ENCODE measurements around the gene FAM184B. TPM values are rescaled to one million over a fixed set of nuclear protein-coding genes. Genes with fewer than 3 reads are reported as not detected.
"Not testable (repeated sequence)": the region's sequence is repeated elsewhere in the genome, so short reads cannot be mapped to it uniquely, and the experiment has no call there.

The FAM184B gene
- total and polyA plus RNA-seq, 4 donors: 0.05 TPM; not detected in 3

GRCh38 chr4:17690135-17690534, 91.3 kb downstream of the FAM184B start:
- Histone ChIP-seq H3K36me3 (ENCODE audit: control insufficient read depth in 1 of 2, insufficient read depth in 2 of 2, low read length in 1 of 2) (no peaks in the 10 kb centered on the region), H3K4me1 (ENCODE audit: control insufficient read depth in 1 of 2, insufficient read depth in 2 of 2, low read length in 2 of 2) (no peaks in the 10 kb centered on the region), H3K27ac (ENCODE audit: low read depth in 1 of 2, low read length in 2 of 2) (no peak overlapping the region), H3K4me3 (ENCODE audit: low read length in 2 of 2) (no peak overlapping the region), H3K9me3 (ENCODE audit: control insufficient read depth, low read length) (no peaks in the 10 kb centered on the region), H3K27me3 (ENCODE audit: control insufficient read depth in 1 of 2, insufficient read depth in 2 of 2, low read length in 1 of 2) (no peaks in the 10 kb centered on the region)
- no peak for DNase-seq
- ATAC-seq (ENCODE audit: low FRiP score): no peak
- intact Hi-C loops (cut with DNase I): no loop called here
- WGBS, 2 donors: 87 to 89% methylated on average over 5 of the region's 5 CpGs

GRCh38 chr4:17688011-17688441, 93.4 kb downstream of the FAM184B start:
- WGBS, 2 donors: 76 to 79% methylated on average over 9 of the region's 9 CpGs
- DNase-seq: no peak
- Histone ChIP-seq H3K9me3 (ENCODE audit: control insufficient read depth, low read length) (no peaks in the 10 kb centered on the region), H3K27ac (ENCODE audit: low read depth in 1 of 2, low read length in 2 of 2) (no peak overlapping the region), H3K4me1 (ENCODE audit: control insufficient read depth in 1 of 2, insufficient read depth in 2 of 2, low read length in 2 of 2) (no peaks in the 10 kb centered on the region), H3K27me3 (ENCODE audit: control insufficient read depth in 1 of 2, insufficient read depth in 2 of 2, low read length in 1 of 2) (no peaks in the 10 kb centered on the region), H3K4me3 (ENCODE audit: low read length in 2 of 2) (no peak overlapping the region), H3K36me3 (ENCODE audit: control insufficient read depth in 1 of 2, insufficient read depth in 2 of 2, low read length in 1 of 2) (no peaks in the 10 kb centered on the region)
- ATAC-seq (ENCODE audit: low FRiP score): no peak
- intact Hi-C loops (cut with DNase I): no loop called here

GRCh38 chr4:17687237-17687857, 94.1 kb downstream of the FAM184B start:
- WGBS, 2 donors: 82 to 83% methylated on average over 10 of the region's 10 CpGs
- H3K27ac ChIP-seq (ENCODE audit: low read depth in 1 of 2, low read length in 2 of 2): no peak overlapping the region
- ATAC-seq (ENCODE audit: low FRiP score): no peak
- H3K4me1 ChIP-seq (ENCODE audit: control insufficient read depth in 1 of 2, insufficient read depth in 2 of 2, low read length in 2 of 2): no peaks in the 10 kb centered on the region
- no peaks in the 10 kb centered on the region for H3K27me3 ChIP-seq (ENCODE audit: control insufficient read depth in 1 of 2, insufficient read depth in 2 of 2, low read length in 1 of 2)
- no peak overlapping the region for H3K4me3 ChIP-seq (ENCODE audit: low read length in 2 of 2)
- no peaks in the 10 kb centered on the region for H3K9me3 ChIP-seq (ENCODE audit: control insufficient read depth, low read length)
- no peaks in the 10 kb centered on the region for H3K36me3 ChIP-seq (ENCODE audit: control insufficient read depth in 1 of 2, insufficient read depth in 2 of 2, low read length in 1 of 2)
- intact Hi-C loops (cut with DNase I): no loop called here
- DNase-seq: no peak

GRCh38 chr4:17684648-17685047, 96.8 kb downstream of the FAM184B start:
- 65 to 74% methylated on average over 4 of the region's 4 CpGs for WGBS, 2 donors
- H3K4me3 ChIP-seq (ENCODE audit: low read length in 2 of 2); intact Hi-C loops (cut with DNase I); ATAC-seq (ENCODE audit: low FRiP score); H3K4me1 ChIP-seq (ENCODE audit: control insufficient read depth in 1 of 2, insufficient read depth in 2 of 2, low read length in 2 of 2); H3K27me3 ChIP-seq (ENCODE audit: control insufficient read depth in 1 of 2, insufficient read depth in 2 of 2, low read length in 1 of 2); H3K27ac ChIP-seq (ENCODE audit: low read depth in 1 of 2, low read length in 2 of 2); H3K36me3 ChIP-seq (ENCODE audit: control insufficient read depth in 1 of 2, insufficient read depth in 2 of 2, low read length in 1 of 2); DNase-seq; H3K9me3 ChIP-seq (ENCODE audit: control insufficient read depth, low read length): not testable (repeated sequence)

GRCh38 chr4:17682222-17682566, 99.2 kb downstream of the FAM184B start:
- H3K4me1 ChIP-seq (ENCODE audit: control insufficient read depth in 1 of 2, insufficient read depth in 2 of 2, low read length in 2 of 2): no peaks in the 10 kb centered on the region
- no peaks in the 10 kb centered on the region for H3K36me3 ChIP-seq (ENCODE audit: control insufficient read depth in 1 of 2, insufficient read depth in 2 of 2, low read length in 1 of 2)
- no peaks in the 10 kb centered on the region for H3K27me3 ChIP-seq (ENCODE audit: control insufficient read depth in 1 of 2, insufficient read depth in 2 of 2, low read length in 1 of 2)
- no peak for DNase-seq
- H3K4me3 ChIP-seq (ENCODE audit: low read length in 2 of 2): no peak overlapping the region
- H3K27ac ChIP-seq (ENCODE audit: low read depth in 1 of 2, low read length in 2 of 2): no peak overlapping the region
- ATAC-seq (ENCODE audit: low FRiP score): no peak
- H3K9me3 ChIP-seq (ENCODE audit: control insufficient read depth, low read length): no peaks in the 10 kb centered on the region
- WGBS, 2 donors: 52 to 72% methylated on average over 2 of the region's 2 CpGs
- intact Hi-C loops (cut with DNase I): no loop called here

GRCh38 chr4:17681281-17682221, 99.9 kb downstream of the FAM184B start:
- no peak overlapping the region for H3K4me3 ChIP-seq (ENCODE audit: low read length in 2 of 2)
- ATAC-seq (ENCODE audit: low FRiP score) (no peak), DNase-seq (no peak)
- no peaks in the 10 kb centered on the region for H3K9me3 ChIP-seq (ENCODE audit: control insufficient read depth, low read length)
- no peaks in the 10 kb centered on the region for H3K36me3 ChIP-seq (ENCODE audit: control insufficient read depth in 1 of 2, insufficient read depth in 2 of 2, low read length in 1 of 2)
- intact Hi-C loops (cut with DNase I): no loop called here
- no peaks in the 10 kb centered on the region for H3K27me3 ChIP-seq (ENCODE audit: control insufficient read depth in 1 of 2, insufficient read depth in 2 of 2, low read length in 1 of 2)
- H3K4me1 ChIP-seq (ENCODE audit: control insufficient read depth in 1 of 2, insufficient read depth in 2 of 2, low read length in 2 of 2): no peaks in the 10 kb centered on the region
- no peak overlapping the region for H3K27ac ChIP-seq (ENCODE audit: low read depth in 1 of 2, low read length in 2 of 2)
- WGBS, 2 donors: 64 to 71% methylated on average over 7 of the region's 7 CpGs

GRCh38 chr4:17680559-17681280, 100.7 kb downstream of the FAM184B start:
- DNase-seq (no peak), ATAC-seq (ENCODE audit: low FRiP score) (no peak)
- Histone ChIP-seq H3K9me3 (ENCODE audit: control insufficient read depth, low read length) (no peaks in the 10 kb centered on the region), H3K36me3 (ENCODE audit: control insufficient read depth in 1 of 2, insufficient read depth in 2 of 2, low read length in 1 of 2) (no peaks in the 10 kb centered on the region), H3K4me3 (ENCODE audit: low read length in 2 of 2) (no peak overlapping the region), H3K27me3 (ENCODE audit: control insufficient read depth in 1 of 2, insufficient read depth in 2 of 2, low read length in 1 of 2) (no peaks in the 10 kb centered on the region), H3K27ac (ENCODE audit: low read depth in 1 of 2, low read length in 2 of 2) (no peak overlapping the region), H3K4me1 (ENCODE audit: control insufficient read depth in 1 of 2, insufficient read depth in 2 of 2, low read length in 2 of 2) (no peaks in the 10 kb centered on the region)
- intact Hi-C loops (cut with DNase I): no loop called here
- WGBS, 2 donors: 39 to 44% methylated on average over 5 of the region's 5 CpGs

- intact Hi-C loops (cut with DNase I): no loop called here
- H3K27me3 ChIP-seq (ENCODE audit: control insufficient read depth in 1 of 2, insufficient read depth in 2 of 2, low read length in 1 of 2): no peaks in the 10 kb centered on the region
- no peak overlapping the region for H3K4me3 ChIP-seq (ENCODE audit: low read length in 2 of 2)
- H3K9me3 ChIP-seq (ENCODE audit: control insufficient read depth, low read length): peaks cover 5% of the 10 kb centered on the region
- H3K36me3 ChIP-seq (ENCODE audit: control insufficient read depth in 1 of 2, insufficient read depth in 2 of 2, low read length in 1 of 2): no peaks in the 10 kb centered on the region
- no peak overlapping the region for H3K27ac ChIP-seq (ENCODE audit: low read depth in 1 of 2, low read length in 2 of 2)
- ATAC-seq (ENCODE audit: low FRiP score) (no peak), DNase-seq (no peak)
- no peaks in the 10 kb centered on the region for H3K4me1 ChIP-seq (ENCODE audit: control insufficient read depth in 1 of 2, insufficient read depth in 2 of 2, low read length in 2 of 2)
Measured at GRCh38 chr4:17670423-17670822, 111.0 kb downstream of the FAM184B start.
